Colonic mucosa (tissue), 4 donors: ENCODE data around the gene SLC25A45. TPM values are rescaled to one million over a fixed set of nuclear protein-coding genes. Genes with fewer than 3 reads are reported as not detected.
A peak's percentile ranks its signal among the peaks of the same experiment; 100 is the strongest.

Experiments
- DNase-seq: peaks from one replicate; pipeline ENCODE4 v3.0.0-alpha.2; 2020
- H3K27ac ChIP-seq: fragments of 200-600 bp; one replicate; pipeline ENCODE4 v1.8.0; 2021
- H3K27me3 ChIP-seq: fragments of 200-600 bp; one replicate; pipeline ENCODE4 v1.8.0; 2021
- H3K36me3 ChIP-seq: fragments of 200-600 bp; one replicate; pipeline ENCODE4 v1.8.0; 2021
- H3K4me1 ChIP-seq: fragments of 200-600 bp; one replicate; pipeline ENCODE4 v1.8.0; 2021; ENCODE audit warnings: mild to moderate bottlenecking
- H3K4me3 ChIP-seq: fragments of 200-600 bp; one replicate; pipeline ENCODE4 v1.8.0; 2021
- H3K9ac ChIP-seq, 2 donors: one replicate each; pipeline ENCODE4 v1.7.0; 2013; ENCODE audit warnings: control low read depth in 2 of 2, low read depth in 2 of 2, low read length in 2 of 2
- H3K9me3 ChIP-seq: fragments of 200-600 bp; one replicate; pipeline ENCODE4 v1.8.0; 2021
- CTCF ChIP-seq: fragments of 200-600 bp; IDR thresholded peaks from one replicate; pipeline ENCODE4 v1.8.0; 2022; ENCODE audit warnings: antibody characterized with exemption, mild to moderate bottlenecking
- intact Hi-C: fragments of 100-400 bp; cut with DNase I; formaldehyde crosslinking; loops from one replicate; pipeline ENCODE4 v1.14.1; 2022
- total RNA-seq, 2 donors: library from RNA; stranded (reverse); fragmentation: NEBNext Ultra II Directional in 1 of 2; extraction: Animal tissue kit (Norgen Biotek cat#: 25700) in 1 of 2; gene quantifications; one replicate each; pipeline ENCODE4 v1.2.1, GENCODE V29; 2021
- donor health status: healthy.
- donor health status: DM: no; HTN: no; CAD: no.
- donor health status: DM: no; HTN: no; CAD: no.

Gene SLC25A45
- total RNA-seq, 2 donors from 2014 or later = 4.4 to 6.9 TPM

GRCh38 chr11:65403607-65404121 is 21.2 kb upstream of the SLC25A45 start:
- Histone ChIP-seq H3K36me3 (peaks cover 12% of the 10 kb centered on the region), H3K4me3 (no peak overlapping the region), H3K27ac (no peak overlapping the region), H3K27me3 (no peaks in the 10 kb centered on the region), H3K9me3 (no peaks in the 10 kb centered on the region), H3K9ac (no peak overlapping the region), H3K4me1 (no peaks in the 10 kb centered on the region)
- no peak for TF ChIP-seq CTCF
- DNase-seq = no peak
- intact Hi-C loops = no loop called here

- no peak for TF ChIP-seq CTCF
- peaks cover 7% of the 10 kb centered on the region for H3K36me3 ChIP-seq
- H3K9me3 ChIP-seq = no peaks in the 10 kb centered on the region
- H3K27me3 ChIP-seq = no peaks in the 10 kb centered on the region
- H3K27ac ChIP-seq = no peak overlapping the region
- H3K9ac ChIP-seq = no peak overlapping the region
- H3K4me3 ChIP-seq = no peak overlapping the region
- intact Hi-C loops = no loop called here
- no peak for DNase-seq
- H3K4me1 ChIP-seq = no peaks in the 10 kb centered on the region
Measured at GRCh38 chr11:65402790-65403189, 20.3 kb upstream of the SLC25A45 start.

GRCh38 chr11:65401803-65402248 is 19.4 kb upstream of the SLC25A45 start:
- H3K4me3 ChIP-seq = no peak overlapping the region
- H3K36me3 ChIP-seq = peaks cover 7% of the 10 kb centered on the region
- no peaks in the 10 kb centered on the region for H3K4me1 ChIP-seq
- H3K27ac ChIP-seq = peak overlapping the region; percentile 12
- intact Hi-C loops = no loop called here
- no peaks in the 10 kb centered on the region for H3K9me3 ChIP-seq
- H3K9ac ChIP-seq = peak overlapping the region in 1 of 2 donors; percentile 59
- no peak for TF ChIP-seq CTCF
- no peak for DNase-seq
- no peaks in the 10 kb centered on the region for H3K27me3 ChIP-seq

- Histone ChIP-seq H3K4me1 (no peaks in the 10 kb centered on the region), H3K4me3 (no peak overlapping the region), H3K27me3 (no peaks in the 10 kb centered on the region), H3K36me3 (peaks cover 7% of the 10 kb centered on the region), H3K9me3 (no peaks in the 10 kb centered on the region), H3K9ac (peak overlapping the region in 1 of 2 donors; percentile 59), H3K27ac (peak overlapping the region; percentile 22)
- intact Hi-C loops = no loop called here
- no peak for TF ChIP-seq CTCF
- DNase-seq = no peak
Measured at GRCh38 chr11:65401073-65401802, 18.8 kb upstream of the SLC25A45 start.

- Histone ChIP-seq H3K9me3 (no peaks in the 10 kb centered on the region), H3K4me1 (no peaks in the 10 kb centered on the region), H3K27me3 (no peaks in the 10 kb centered on the region), H3K4me3 (no peak overlapping the region), H3K36me3 (peaks cover 7% of the 10 kb centered on the region), H3K27ac (no peak overlapping the region), H3K9ac (no peak overlapping the region)
- TF ChIP-seq CTCF = no peak
- intact Hi-C loops = no loop called here
- no peak for DNase-seq
Measured at GRCh38 chr11:65400307-65401072, 18.0 kb upstream of the SLC25A45 start.
